ENCODE data around the gene NELL1.

Gene NELL1

GRCh38 chr11:20668844-20669819 lies at the start of gene NELL1:
Gene NELL1 (plus strand): TSS chr11:20669586.
- DNase-seq = no peak

GRCh38 chr11:20620988-20621387 lies 48.4 kb upstream of the NELL1 start:
- DNase-seq = no peak

GRCh38 chr11:20621679-20622078 lies 47.7 kb upstream of the NELL1 start:
- DNase-seq = no peak

- DNase-seq = no peak
Observed at GRCh38 chr11:20623252-20623651, 46.1 kb upstream of the NELL1 start.

GRCh38 chr11:20626279-20626678 lies 43.1 kb upstream of the NELL1 start:
- no peak for DNase-seq

GRCh38 chr11:20627026-20627425 lies 42.4 kb upstream of the NELL1 start:
- DNase-seq = no peak

GRCh38 chr11:20627701-20628100 lies 41.7 kb upstream of the NELL1 start:
- no peak for DNase-seq

- DNase-seq = no peak
Observed at GRCh38 chr11:20631519-20632168, 37.7 kb upstream of the NELL1 start.

GRCh38 chr11:20632169-20632532 lies 37.2 kb upstream of the NELL1 start:
- DNase-seq = no peak

GRCh38 chr11:20634044-20634443 lies 35.3 kb upstream of the NELL1 start:
- no peak for DNase-seq

GRCh38 chr11:20634781-20635180 lies 34.6 kb upstream of the NELL1 start:
- no peak for DNase-seq

- no peak for DNase-seq
Observed at GRCh38 chr11:20638074-20638473, 31.3 kb upstream of the NELL1 start.

GRCh38 chr11:20639688-20640087 lies 29.7 kb upstream of the NELL1 start:
- DNase-seq = no peak

GRCh38 chr11:20640401-20640800 lies 29.0 kb upstream of the NELL1 start:
- no peak for DNase-seq

- no peak for DNase-seq
Observed at GRCh38 chr11:20644360-20644759, 25.0 kb upstream of the NELL1 start.

GRCh38 chr11:20647976-20648565 lies 21.3 kb upstream of the NELL1 start:
- DNase-seq = peak; percentile 15 to 76

GRCh38 chr11:20652150-20652806 lies 17.1 kb upstream of the NELL1 start:
- no peak for DNase-seq

GRCh38 chr11:20654038-20654437 lies 15.3 kb upstream of the NELL1 start:
- DNase-seq = no peak

GRCh38 chr11:20656901-20657300 lies 12.5 kb upstream of the NELL1 start:
- no peak for DNase-seq

GRCh38 chr11:20658135-20658534 lies 11.3 kb upstream of the NELL1 start:
- DNase-seq = no peak

- DNase-seq = no peak
Observed at GRCh38 chr11:20661445-20661844, 7.9 kb upstream of the NELL1 start.

GRCh38 chr11:20661850-20662249 lies 7.5 kb upstream of the NELL1 start:
- DNase-seq = no peak

GRCh38 chr11:20668131-20668809 lies 1.1 kb upstream of the NELL1 start:
- no peak for DNase-seq
